Measurements from ENCODE around the gene GREM2.

Gene GREM2

DNA sequence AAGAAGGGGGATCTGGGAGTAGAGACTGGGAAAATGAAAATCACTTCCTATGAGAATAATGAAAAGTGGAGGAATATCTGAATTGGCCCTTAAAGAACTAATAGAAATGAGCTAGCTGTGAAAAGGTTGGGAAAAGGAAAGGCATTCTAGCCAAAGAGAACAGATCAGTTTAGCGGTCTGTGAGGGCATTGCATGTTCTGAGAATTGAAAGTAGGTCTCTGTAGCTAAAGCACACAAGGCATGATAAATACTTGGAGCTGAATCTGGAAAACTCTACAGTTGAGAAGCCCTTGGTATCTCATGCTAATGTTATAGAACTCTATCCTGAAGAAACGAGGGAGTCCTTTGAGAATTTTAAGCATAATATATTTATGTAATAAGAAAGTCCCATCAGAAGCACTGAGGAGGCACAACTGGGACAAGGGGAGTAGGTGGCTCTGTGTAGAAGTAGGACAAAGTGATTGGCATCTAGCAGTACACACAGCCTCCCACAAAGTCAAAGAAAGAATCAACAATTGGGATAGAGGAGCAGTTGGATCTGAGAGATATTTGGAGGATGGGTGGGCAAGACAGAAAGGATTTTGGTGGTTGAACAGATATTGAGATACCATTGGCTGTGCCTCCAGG, 78.7 kb downstream of the GREM2 start:
- no peak overlapping the region for H3K4me3 ChIP-seq (ENCODE audit: low read length)
- H3K27me3 ChIP-seq (ENCODE audit: control insufficient read depth, insufficient read depth, low read length), result no peaks in the 10 kb centered on the region
- H3K9ac ChIP-seq (ENCODE audit: low read length), result no peak overlapping the region
- no peaks in the 10 kb centered on the region for H3K36me3 ChIP-seq (ENCODE audit: control insufficient read depth, insufficient read depth, low read length)
- no peaks in the 10 kb centered on the region for H3K4me1 ChIP-seq (ENCODE audit: control insufficient read depth, insufficient read depth, low read length)
- H3K9me3 ChIP-seq (ENCODE audit: control insufficient read depth, low read length), result no peaks in the 10 kb centered on the region

DNA sequence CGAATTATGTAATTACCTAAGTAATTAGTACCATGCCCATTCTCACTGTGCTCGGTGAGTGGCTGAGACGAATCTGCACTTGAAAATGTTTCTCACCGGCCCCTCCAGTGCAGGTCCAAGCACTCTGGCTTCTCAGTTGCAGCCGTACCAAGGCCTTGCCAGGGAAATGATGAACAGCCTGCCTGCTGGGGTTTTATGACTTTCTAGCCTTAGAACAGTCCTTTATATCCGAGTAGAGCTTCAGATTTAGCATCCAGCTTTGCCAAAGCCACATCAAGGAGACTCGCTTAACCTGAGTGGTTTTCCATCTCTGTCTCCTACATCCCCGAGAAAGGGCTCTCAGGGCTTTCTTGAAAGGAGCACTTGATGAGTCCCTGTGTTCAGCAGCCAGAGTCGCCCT, 83.4 kb downstream of the GREM2 start:
- H3K9ac ChIP-seq (ENCODE audit: low read length), result no peak overlapping the region

DNA sequence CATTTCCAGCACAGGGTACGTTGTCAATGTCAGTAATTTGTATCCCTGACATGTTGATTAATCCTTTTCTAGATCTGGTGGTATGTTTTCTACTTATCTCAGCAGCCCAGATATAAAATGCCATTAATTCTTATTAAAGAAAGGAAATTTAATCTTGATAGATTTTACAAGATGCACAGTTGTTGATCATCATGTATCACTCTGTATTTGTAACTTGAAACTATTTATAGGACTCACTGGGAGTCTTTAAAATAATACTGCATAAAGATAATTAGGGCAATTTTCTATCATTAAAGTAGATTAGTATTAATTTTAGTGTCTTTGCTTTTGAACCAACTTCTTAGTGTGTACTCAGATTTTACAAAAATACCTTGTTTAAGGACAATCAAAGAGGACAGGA, 84.9 kb downstream of the GREM2 start:
- Histone ChIP-seq H3K9ac (ENCODE audit: low read length) (no peak overlapping the region), H3K4me3 (ENCODE audit: low read length) (no peak overlapping the region), H3K4me1 (ENCODE audit: control insufficient read depth, insufficient read depth, low read length) (peaks cover 12% of the 10 kb centered on the region), H3K27me3 (ENCODE audit: control insufficient read depth, insufficient read depth, low read length) (no peaks in the 10 kb centered on the region), H3K36me3 (ENCODE audit: control insufficient read depth, insufficient read depth, low read length) (no peaks in the 10 kb centered on the region), H3K9me3 (ENCODE audit: control insufficient read depth, low read length) (no peaks in the 10 kb centered on the region)

More for the DNA sequence above, 83.4 kb downstream of the GREM2 start:
- no peaks in the 10 kb centered on the region for H3K36me3 ChIP-seq (ENCODE audit: control insufficient read depth, insufficient read depth, low read length)
- H3K9me3 ChIP-seq (ENCODE audit: control insufficient read depth, low read length), result no peaks in the 10 kb centered on the region
- H3K4me1 ChIP-seq (ENCODE audit: control insufficient read depth, insufficient read depth, low read length), result no peaks in the 10 kb centered on the region
- H3K27me3 ChIP-seq (ENCODE audit: control insufficient read depth, insufficient read depth, low read length), result no peaks in the 10 kb centered on the region
- H3K4me3 ChIP-seq (ENCODE audit: low read length), result no peak overlapping the region

DNA sequence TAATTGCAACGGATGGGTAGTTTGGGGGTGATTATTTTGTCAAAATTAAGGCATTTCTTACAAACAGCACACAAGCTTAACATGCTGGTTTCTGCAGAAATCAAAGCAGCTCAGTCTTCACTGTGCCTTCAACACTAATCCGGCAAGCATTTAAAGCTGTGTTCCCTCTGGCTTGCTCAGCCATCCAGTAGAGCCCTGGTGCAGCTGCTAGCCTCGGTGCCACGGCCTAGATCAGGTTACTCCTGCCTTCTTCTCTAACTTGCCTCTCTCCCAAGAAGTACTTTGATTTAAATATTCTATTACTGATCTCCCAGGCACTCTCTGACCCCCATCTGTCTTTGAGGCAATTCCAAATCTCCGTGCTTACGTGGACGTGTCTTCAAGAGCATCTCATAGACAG, 85.6 kb downstream of the GREM2 start:
- Histone ChIP-seq H3K4me3 (ENCODE audit: low read length) (no peak overlapping the region), H3K4me1 (ENCODE audit: control insufficient read depth, insufficient read depth, low read length) (peaks cover 12% of the 10 kb centered on the region), H3K27me3 (ENCODE audit: control insufficient read depth, insufficient read depth, low read length) (no peaks in the 10 kb centered on the region), H3K36me3 (ENCODE audit: control insufficient read depth, insufficient read depth, low read length) (no peaks in the 10 kb centered on the region), H3K9me3 (ENCODE audit: control insufficient read depth, low read length) (no peaks in the 10 kb centered on the region), H3K9ac (ENCODE audit: low read length) (no peak overlapping the region)

DNA sequence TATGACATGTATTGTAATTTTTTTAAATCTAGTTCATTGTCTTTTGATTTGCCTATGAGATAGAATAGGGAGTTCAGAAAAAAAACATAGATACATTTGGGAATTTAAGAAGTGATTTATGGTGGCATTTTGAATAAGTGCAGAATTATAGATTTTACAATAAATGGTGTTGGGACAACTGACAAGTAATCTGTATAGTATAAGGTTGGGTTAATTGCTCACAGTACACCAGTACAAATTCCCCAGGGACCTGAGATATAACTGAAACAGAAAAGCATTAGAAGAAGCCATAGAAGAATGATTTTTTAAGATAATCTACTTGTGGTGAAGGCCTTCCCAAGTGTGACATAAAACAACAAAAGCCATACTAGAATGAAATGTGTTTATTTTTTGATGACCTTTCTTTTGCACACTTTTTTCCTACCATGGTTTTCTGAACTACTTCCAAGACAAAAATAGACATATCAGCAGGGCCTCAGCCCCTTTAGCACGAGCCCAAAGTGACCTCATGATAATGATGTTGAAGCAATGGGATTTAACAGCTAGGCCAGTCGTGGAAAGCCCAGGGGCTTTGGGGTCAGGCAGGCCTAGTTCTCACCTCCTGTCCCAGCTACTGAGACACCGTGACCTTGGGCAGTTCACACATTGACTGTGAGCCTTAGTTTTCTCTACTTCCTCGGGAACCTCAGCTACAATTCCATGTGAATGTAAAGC, 87.4 kb downstream of the GREM2 start:
- Histone ChIP-seq H3K9ac (ENCODE audit: low read length) (no peak overlapping the region), H3K9me3 (ENCODE audit: control insufficient read depth, low read length) (no peaks in the 10 kb centered on the region), H3K4me3 (ENCODE audit: low read length) (no peak overlapping the region), H3K36me3 (ENCODE audit: control insufficient read depth, insufficient read depth, low read length) (no peaks in the 10 kb centered on the region), H3K27me3 (ENCODE audit: control insufficient read depth, insufficient read depth, low read length) (no peaks in the 10 kb centered on the region), H3K4me1 (ENCODE audit: control insufficient read depth, insufficient read depth, low read length) (peaks cover 12% of the 10 kb centered on the region)

DNA sequence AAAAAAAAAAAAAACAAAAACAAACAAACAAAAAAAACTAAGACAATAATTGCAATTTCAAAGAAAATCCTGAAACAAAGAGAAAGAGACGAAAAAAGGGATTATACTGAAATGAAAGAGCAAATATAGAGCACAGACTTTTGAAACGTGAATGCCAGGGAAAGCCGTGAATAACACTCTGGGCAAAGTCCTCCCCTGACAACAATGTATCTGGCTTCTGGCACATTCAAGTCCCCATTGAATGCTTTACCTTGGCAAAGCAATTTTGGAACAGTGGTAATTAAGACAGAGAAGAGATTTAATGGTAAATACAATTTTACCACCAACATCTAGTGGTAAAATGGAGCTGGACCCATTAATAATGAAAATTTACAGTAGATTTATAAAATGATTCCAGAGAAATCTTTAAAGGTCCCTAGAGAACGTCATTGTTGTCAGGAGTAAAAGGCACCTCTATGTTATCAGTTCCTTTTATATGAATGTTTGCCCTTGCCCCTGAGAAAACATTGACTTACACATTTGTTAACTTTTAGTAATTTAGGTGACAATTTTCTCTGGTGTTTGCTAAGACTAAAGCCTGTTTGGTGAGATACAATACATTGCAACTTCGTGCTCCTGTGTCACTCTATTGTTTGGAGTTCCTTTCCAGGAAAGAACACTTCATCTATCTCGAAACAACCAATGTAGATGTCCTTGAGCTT, 89.7 kb downstream of the GREM2 start:
- Histone ChIP-seq H3K9me3 (ENCODE audit: control insufficient read depth, low read length) (no peaks in the 10 kb centered on the region), H3K36me3 (ENCODE audit: control insufficient read depth, insufficient read depth, low read length) (no peaks in the 10 kb centered on the region), H3K4me1 (ENCODE audit: control insufficient read depth, insufficient read depth, low read length) (peaks cover 12% of the 10 kb centered on the region)

DNA sequence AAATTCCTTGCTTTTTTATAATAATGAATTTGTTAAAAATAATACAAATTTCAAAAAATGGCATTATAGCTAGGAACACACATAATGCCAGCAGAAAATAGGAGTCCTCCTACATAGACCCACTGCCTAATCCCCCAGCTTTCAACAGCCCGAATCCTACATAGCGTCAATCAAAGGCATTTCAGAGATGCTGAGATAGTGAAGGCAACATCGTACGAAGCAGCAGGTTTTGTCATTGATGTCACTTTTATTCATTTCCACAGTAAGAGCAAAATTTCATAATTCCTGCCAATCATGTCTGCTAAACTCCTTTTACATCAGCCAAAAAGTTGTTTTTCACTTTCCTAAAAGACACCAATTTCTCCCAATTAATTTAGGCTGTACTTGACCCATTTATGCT, 94.1 kb downstream of the GREM2 start:
- no peaks in the 10 kb centered on the region for H3K36me3 ChIP-seq (ENCODE audit: control insufficient read depth, insufficient read depth, low read length)
- H3K9ac ChIP-seq (ENCODE audit: low read length), result no peak overlapping the region
- peaks cover 7% of the 10 kb centered on the region for H3K4me1 ChIP-seq (ENCODE audit: control insufficient read depth, insufficient read depth, low read length)
- no peaks in the 10 kb centered on the region for H3K27me3 ChIP-seq (ENCODE audit: control insufficient read depth, insufficient read depth, low read length)
- H3K4me3 ChIP-seq (ENCODE audit: low read length), result no peak overlapping the region
- no peaks in the 10 kb centered on the region for H3K9me3 ChIP-seq (ENCODE audit: control insufficient read depth, low read length)

More for the DNA sequence above, 89.7 kb downstream of the GREM2 start:
- Histone ChIP-seq H3K4me3 (ENCODE audit: low read length) (no peak overlapping the region), H3K9ac (ENCODE audit: low read length) (no peak overlapping the region), H3K27me3 (ENCODE audit: control insufficient read depth, insufficient read depth, low read length) (no peaks in the 10 kb centered on the region)

DNA sequence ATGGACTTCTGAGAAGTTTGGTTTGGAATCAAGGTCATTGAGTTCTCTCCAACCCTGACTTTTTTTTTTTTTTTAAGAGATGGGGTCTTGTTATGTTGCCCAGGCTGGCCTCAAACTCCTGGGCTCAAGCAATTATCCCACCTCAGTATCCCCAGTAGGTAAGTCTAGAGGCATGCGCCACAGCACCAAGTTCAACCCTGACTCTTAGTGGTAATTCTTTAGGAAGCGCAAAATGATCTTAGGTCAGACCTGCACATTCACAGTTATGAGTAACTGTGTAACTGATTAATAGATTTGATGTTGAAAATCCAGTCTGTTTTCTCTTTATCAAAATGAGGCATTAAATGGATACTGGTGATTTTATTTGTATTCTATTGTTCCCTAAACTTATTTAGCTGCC, 95.9 kb downstream of the GREM2 start:
- no peaks in the 10 kb centered on the region for H3K9me3 ChIP-seq (ENCODE audit: control insufficient read depth, low read length)
- no peak overlapping the region for H3K9ac ChIP-seq (ENCODE audit: low read length)
- H3K36me3 ChIP-seq (ENCODE audit: control insufficient read depth, insufficient read depth, low read length), result no peaks in the 10 kb centered on the region
- no peaks in the 10 kb centered on the region for H3K27me3 ChIP-seq (ENCODE audit: control insufficient read depth, insufficient read depth, low read length)
- H3K4me3 ChIP-seq (ENCODE audit: low read length), result no peak overlapping the region
- no peaks in the 10 kb centered on the region for H3K4me1 ChIP-seq (ENCODE audit: control insufficient read depth, insufficient read depth, low read length)

DNA sequence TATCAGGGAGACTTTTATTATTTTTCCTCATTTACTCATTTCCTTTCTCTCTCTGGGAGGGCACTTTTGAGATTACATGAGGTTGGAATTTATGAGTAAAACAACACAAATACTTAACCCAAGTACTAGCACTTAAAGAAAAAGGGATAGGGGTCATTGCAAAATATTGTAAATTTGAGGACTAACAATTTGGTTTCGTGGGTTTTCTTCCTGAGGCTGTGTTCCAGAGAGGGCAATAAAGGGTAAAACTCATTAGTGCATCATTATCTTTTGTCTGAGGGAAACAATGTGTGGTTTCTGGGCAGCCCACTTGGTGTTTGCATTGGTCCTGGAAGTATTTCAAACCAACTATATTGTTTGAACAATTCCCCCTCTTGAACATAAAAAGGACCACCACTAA, 96.5 kb downstream of the GREM2 start:
- Histone ChIP-seq H3K4me1 (ENCODE audit: control insufficient read depth, insufficient read depth, low read length) (no peaks in the 10 kb centered on the region), H3K9me3 (ENCODE audit: control insufficient read depth, low read length) (no peaks in the 10 kb centered on the region), H3K27me3 (ENCODE audit: control insufficient read depth, insufficient read depth, low read length) (no peaks in the 10 kb centered on the region), H3K9ac (ENCODE audit: low read length) (no peak overlapping the region), H3K36me3 (ENCODE audit: control insufficient read depth, insufficient read depth, low read length) (no peaks in the 10 kb centered on the region), H3K4me3 (ENCODE audit: low read length) (no peak overlapping the region)

DNA sequence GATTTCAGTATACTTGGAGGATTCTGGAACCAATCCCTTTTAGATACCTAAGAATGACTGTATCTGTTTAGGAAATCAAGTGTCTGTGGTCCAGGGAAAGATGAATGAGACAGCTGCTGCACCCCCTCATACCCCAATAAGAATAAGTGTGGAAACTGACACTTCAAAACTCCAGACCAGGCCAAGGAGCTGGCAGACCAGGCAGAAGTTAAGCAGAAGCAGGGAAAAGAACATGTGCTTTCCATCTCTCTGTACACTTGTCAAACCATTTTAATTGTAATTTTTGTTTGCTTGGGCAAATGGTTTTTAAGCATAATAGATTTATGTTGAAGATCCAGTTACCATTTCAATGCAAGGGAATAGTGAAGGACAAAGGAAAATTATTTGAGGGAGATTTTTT, 100.2 kb downstream of the GREM2 start:
- Histone ChIP-seq H3K4me3 (ENCODE audit: low read length) (no peak overlapping the region), H3K9ac (ENCODE audit: low read length) (no peak overlapping the region), H3K27me3 (ENCODE audit: control insufficient read depth, insufficient read depth, low read length) (no peaks in the 10 kb centered on the region), H3K9me3 (ENCODE audit: control insufficient read depth, low read length) (no peaks in the 10 kb centered on the region), H3K4me1 (ENCODE audit: control insufficient read depth, insufficient read depth, low read length) (no peaks in the 10 kb centered on the region), H3K36me3 (ENCODE audit: control insufficient read depth, insufficient read depth, low read length) (no peaks in the 10 kb centered on the region)

DNA sequence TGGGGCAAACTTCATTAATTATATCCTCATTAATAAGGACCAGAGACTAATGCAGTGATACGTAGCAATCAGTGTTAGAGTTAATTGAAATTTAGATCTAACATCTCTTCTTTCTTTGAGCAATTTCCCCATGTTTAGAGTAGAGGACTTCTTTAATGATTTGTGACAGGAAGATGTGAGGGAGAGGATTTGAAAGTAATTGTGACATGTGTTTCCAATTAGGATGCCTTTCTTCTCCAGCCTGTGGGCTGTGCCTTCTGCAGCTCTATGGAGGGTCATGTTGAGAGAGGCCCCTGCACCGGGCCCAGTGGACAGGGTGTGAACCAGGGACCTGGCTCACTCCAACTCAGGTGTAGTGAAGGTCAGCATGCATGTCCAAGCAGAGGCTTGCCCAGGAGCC, 103.0 kb downstream of the GREM2 start:
- no peaks in the 10 kb centered on the region for H3K36me3 ChIP-seq (ENCODE audit: control insufficient read depth, insufficient read depth, low read length)
- H3K27me3 ChIP-seq (ENCODE audit: control insufficient read depth, insufficient read depth, low read length), result no peaks in the 10 kb centered on the region
- no peaks in the 10 kb centered on the region for H3K4me1 ChIP-seq (ENCODE audit: control insufficient read depth, insufficient read depth, low read length)
- H3K9ac ChIP-seq (ENCODE audit: low read length), result no peak overlapping the region
- no peaks in the 10 kb centered on the region for H3K9me3 ChIP-seq (ENCODE audit: control insufficient read depth, low read length)
- H3K4me3 ChIP-seq (ENCODE audit: low read length), result no peak overlapping the region

DNA sequence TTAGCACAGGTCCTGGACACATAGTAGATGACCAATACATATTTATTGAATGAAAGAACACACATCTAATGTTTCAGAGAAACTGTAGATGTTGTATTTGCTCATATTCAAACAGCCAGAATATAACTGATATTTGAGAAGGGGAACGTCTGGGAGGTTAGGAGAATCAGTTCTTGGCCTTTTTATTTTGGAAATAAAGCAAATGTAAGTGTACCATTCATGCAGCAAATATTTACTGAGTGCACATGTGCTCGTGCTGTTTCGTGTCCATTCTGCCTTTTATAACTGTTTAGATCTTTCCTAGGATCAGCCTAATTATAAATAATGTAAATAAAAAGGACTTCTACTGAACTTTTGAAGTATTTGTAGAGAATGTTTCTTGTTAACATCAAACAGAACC, 103.8 kb downstream of the GREM2 start:
- H3K9ac ChIP-seq (ENCODE audit: low read length), result no peak overlapping the region
- H3K4me3 ChIP-seq (ENCODE audit: low read length), result no peak overlapping the region
- H3K27me3 ChIP-seq (ENCODE audit: control insufficient read depth, insufficient read depth, low read length), result no peaks in the 10 kb centered on the region
- no peaks in the 10 kb centered on the region for H3K9me3 ChIP-seq (ENCODE audit: control insufficient read depth, low read length)
- no peaks in the 10 kb centered on the region for H3K36me3 ChIP-seq (ENCODE audit: control insufficient read depth, insufficient read depth, low read length)
- H3K4me1 ChIP-seq (ENCODE audit: control insufficient read depth, insufficient read depth, low read length), result no peaks in the 10 kb centered on the region

Data from mucosa of stomach (tissue), 1 donor.